C1 segment of cervical spinal cord (tissue), 14 donors: ENCODE results near the gene SEMA6B.
A peak's percentile ranks its signal among the peaks of the same experiment; 100 is the strongest.
"Not testable (repeated sequence)": the region's sequence is repeated elsewhere in the genome, so short reads cannot be mapped to it uniquely, and the experiment has no call there.

Source experiments
- DNase-seq, 14 donors: peaks; one replicate each; lab custom pipeline; 2025; lab: John Stamatoyannopoulos, UW

The SEMA6B gene

DNA sequence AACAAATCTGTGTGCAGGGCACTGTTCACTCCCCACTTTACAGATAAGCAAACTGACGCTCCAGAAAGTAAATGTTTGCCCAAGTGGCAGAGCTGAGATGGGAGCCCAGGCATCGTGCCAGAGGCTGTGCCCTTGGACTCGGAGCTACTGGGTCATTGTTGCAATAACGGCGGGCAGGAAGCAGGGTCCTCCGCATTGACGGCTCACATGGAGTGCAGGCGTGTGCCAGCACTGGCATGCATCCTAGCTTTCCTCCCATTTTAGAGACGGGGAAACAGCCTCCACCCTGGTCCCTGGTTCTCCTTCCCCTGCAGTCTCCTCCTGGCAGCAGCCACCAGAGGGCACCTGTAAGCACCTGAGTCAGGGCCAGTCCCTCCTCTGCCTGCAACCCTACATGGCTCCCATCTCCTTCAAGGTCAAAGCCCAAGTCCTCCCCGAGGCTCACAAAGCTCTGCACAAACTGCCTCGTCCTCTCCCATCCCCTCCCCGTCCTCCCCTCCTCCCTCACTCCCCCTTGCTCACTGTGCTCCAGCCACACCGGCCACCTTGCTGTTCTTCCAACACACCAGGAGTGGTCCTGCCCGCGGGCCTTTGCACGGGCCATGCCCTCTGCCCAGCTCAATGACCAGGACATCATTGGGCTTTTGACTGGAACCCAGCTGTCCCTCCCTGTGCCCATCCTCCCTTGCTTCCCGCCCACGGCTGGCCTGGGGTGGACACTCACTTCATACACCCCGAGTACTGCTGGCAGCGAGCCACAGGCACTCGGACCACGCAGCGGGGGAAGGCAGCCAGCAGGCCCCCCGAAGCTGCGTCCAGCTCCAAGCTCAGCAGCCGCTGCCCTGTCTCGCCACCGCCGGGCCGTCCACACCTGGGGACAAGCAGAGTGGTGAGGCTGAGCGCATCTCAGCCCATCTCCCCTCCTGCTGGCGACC lies 11.9 kb downstream of the SEMA6B start:
- no peak for DNase-seq

DNA sequence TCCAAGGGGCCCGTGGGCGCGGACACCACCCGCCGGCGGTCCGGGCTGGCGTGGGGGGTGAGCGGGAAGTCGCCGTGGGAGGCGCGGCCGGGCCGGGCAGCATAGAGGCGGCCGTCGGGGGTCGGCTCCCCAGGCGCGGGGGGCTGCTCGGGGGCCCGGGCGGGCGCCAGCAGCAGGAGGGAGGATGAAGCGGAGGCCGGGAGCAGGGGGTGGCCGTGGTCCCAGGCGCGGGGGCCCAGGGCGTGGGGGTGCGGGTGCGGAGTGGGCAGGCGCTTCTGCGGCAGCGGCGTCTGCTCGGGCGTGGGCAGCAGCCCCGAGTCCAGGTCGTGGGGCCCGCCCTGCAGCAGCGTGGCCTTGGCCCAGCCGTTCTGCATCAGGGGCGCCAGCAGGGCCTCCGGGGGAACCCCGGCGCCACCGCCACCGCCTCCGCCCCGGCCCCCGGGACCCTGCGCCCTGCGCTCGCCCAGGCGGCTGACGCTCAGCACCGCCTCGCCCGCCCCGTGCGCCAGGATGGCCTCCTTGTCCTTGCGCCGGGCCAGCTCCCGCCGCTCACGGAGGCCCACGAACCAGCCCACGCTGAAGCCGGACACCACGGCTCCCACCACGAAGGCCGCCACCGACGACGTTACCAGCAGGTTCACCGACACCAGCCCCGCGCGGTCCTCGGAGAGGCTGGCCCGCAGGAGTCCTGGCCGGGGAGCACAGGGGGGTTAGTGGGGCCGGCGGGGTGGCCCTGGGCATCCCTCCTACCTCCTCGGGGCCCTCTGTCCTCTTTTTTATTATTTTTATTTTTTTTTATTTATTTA lies 15.4 kb downstream of the SEMA6B start:
- DNase-seq: no peak

DNA sequence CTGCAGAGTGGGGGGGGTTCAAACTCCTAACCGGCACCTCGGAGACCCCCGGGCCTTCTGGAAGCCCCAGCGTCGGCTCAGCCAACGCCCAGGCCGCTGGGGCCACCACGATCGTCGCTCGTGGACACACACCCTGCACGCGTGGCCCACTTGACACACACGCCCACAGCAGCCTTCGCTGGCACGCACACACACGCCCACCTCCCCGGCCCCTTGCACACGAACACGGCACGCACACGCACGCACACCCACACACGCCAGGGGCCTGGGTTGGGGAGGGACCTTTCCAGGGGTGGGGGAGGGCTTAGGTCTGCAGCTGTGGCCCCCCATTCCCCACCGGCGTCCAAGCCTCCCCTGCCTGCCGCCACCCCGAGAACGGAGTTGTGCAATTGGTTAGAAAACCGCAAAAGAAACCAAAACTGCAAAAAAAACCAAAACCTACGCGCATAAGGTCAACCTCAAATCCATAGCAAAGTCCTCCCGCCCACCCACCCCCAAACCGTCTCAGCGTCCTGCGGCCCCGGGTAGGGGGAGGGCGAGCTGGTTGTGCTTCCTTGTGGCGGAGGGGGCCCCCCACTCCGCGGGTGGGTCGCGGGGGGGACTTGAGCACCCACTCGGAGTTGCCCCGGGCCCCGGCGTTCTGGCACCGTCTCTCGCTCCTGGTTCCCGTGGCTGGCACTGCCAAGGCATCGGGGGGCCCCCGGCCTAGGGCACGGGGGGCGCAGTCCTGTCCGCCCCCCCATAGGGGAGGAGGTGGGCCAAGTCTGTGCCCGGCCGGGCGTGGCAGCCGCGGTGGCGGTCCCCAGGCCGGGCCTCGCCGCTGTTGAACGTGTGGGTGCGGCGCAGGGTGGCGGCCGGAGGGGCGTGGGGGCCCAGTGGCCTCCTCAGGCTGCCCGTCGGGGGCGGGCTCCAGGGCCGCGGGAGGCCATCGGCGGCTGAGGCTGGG lies 16.3 kb downstream of the SEMA6B start:
- DNase-seq: no peak

DNA sequence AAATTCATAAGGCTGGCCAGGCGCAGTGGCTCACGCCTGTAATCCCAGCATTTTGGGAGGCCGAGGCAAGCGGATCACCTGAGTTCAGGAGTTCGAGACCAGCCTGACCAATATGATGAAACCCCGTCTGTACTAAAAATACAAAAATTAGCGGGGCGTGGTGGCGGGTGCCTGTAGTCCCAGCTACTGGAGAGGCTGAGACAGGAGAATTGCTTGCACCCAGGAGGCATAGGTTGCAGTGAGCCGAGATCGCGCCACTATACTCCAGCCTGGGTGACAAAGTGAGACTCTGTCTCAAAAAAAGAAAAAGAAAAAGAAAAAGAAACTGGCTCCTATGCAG lies 17.7 kb downstream of the SEMA6B start:
- not testable (repeated sequence) for DNase-seq

DNA sequence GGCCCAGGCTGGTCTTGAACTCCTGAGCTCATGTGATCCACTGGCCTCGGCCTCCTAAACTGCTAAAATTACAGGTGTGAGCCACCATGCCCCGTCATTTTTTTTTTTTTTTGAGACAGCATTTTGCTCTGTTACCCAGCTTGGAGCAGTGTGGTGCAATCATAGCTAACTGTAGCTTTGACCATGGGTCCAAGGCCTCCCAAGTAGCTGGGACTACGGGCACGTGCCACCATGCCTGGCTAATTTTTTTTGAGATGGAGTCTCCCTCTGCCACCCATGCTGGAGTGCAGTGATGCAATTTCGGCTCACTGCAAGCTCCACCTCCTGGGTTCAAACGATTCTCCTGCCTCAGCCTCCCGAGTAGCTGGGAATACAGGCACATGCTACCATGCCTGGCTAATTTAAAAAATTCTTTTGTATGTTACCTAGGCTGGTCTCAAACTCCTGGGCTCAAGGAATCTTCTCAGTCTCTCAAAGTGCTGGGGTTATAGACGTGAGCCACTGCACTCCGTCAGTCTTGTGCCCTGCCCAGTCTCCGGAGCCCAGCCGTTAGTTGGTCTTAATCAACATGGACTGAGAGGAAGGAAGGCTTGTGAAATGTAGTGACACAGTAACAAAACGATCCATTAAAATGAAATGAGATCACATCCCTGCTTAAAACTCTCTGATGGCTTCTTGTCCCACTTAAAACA lies 18.2 kb downstream of the SEMA6B start:
- DNase-seq: no peak

DNA sequence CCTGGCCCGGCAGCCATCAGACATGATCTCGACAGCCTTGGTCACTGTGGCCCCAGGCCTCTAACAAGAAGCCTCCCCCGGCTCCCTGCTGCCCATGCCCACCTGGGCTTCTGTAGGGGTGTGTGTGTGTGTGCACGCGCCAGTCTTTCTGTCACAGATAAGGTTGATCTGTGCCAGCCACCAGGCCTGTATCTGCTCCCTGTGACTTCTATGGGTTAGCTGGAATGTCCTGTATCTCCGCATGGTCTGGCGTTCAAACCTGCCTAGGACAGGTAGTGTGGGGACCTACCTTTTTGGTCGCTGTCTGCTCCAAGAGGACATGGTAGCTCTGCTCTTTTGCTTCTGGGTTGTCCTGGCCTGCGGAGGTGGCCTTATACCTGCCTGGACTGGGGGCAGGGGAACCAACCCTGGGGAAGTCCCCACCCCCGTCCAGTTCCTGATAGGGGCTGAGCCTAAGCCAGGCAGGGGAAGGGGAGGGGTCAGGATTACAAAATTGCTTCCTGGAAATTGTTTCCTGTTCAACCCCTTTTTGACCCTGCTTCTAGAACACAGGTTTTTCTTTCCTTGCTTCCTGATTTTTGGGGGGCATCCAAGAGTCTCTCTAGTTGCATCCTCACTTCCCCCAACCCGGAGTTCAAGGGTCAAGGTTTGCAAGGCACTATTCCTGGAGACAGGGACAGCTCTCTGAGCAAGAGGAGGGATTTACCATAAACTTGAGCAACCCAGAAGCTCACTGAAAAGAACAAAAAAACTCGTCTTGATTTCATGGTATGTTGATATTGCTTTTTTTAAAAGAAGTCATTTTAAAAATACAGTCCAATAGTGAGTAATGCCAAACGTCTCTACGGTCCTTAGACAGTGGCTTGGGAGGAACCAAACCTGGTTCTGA lies 19.5 kb downstream of the SEMA6B start, which contains the start of gene LRG1:
LRG1 (minus strand) TSS at position 344 of the 889 bp plus-strand sequence; CDS start at position 321, 23 bp downstream.
- DNase-seq: peak in 1 of 14 donors; percentile 37

DNA sequence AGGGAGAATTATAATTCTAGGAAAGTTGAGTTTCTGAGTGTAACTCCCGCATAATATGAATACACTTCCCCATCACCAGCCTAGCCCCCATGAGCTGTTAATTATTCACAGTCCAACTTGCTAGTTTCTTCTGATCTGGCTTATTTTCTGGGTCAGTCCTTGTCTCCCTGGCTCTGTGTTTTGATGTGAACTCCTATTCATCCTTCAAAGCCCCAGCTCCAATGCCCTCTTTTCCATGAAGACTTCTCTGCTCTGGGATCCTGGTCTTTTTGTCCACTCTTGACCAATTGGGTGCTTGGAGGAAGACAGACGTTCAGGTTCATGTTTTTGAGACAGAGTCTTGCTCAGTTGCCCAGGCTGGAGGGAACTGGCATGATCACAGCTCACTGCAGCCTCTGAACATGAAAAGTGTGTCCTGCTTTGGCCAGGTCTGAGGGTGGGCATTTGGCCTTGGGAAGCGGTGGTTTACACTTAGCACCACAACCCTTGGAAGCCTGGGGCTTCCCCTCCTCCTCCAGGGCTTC lies 20.3 kb downstream of the SEMA6B start:
- no peak for DNase-seq

DNA sequence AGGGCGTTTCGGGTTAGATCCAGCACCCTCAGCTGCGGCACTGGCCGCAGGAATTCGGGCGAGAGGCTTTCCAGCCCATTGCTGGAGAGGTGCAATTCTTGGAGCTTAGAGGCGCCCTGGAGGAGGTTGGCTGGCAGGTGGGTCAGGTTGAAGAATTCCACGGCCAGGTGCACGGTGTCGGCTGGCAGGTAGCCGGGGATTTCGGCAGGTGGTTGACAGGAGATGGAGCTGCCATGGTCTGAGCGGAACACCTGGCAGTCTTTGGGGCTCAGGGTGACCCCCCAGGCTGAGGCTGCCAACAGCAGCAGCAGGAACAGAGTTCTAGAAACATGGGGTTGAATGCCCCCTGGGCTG lies 20.9 kb downstream of the SEMA6B start:
- no peak for DNase-seq

DNA sequence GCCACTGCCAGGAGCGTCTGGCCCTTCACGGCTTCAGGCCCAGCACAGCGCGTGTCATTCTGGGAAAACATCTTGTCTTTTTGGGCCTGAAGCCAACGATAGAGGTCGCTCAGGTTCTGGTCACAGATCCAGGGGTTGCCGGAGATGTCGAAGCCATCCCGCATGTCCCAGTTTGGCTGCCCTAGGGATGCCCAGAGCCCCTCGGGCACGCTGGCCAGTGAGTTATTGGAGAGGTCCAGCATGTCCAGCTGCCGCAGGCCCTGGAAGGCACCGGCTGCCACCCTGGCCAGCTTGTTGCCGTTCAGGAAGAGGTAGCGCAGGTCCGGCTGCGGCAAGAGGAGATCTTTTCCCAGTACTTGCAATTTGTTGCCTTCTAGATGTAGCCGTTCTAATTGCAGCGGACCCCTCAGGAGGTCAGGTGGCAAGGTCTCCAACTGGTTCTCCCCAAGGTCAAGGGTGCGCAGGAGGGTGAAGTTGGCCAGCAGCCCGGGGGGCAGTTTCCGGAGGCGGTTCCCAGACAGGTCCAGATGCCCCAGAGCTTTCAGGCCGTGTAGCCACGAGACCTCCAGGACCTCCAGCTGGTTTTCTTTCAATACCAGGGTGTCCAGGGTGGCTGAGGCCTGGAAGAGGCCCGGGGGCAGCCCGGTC lies 21.4 kb downstream of the SEMA6B start:
- no peak for DNase-seq

DNA sequence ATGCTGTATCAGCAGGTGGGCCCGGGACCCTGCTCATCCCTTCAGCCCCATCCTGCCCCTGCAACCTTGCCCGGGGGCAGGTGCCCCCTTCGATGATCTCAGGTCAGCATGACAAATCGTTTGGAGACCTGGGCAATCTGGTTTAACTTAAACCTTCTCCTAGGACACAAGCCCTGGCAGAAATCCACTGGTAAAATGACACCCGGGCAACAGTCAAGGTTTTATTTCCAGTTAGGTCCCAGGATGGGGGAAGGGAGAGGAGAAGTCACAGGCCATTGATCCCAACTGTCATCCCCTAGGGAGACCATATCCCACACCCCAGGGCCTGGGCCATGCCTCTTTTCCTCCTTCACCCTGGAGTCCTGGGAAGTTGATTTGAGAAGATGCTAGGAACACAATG lies 22.7 kb downstream of the SEMA6B start:
- DNase-seq: no peak

DNA sequence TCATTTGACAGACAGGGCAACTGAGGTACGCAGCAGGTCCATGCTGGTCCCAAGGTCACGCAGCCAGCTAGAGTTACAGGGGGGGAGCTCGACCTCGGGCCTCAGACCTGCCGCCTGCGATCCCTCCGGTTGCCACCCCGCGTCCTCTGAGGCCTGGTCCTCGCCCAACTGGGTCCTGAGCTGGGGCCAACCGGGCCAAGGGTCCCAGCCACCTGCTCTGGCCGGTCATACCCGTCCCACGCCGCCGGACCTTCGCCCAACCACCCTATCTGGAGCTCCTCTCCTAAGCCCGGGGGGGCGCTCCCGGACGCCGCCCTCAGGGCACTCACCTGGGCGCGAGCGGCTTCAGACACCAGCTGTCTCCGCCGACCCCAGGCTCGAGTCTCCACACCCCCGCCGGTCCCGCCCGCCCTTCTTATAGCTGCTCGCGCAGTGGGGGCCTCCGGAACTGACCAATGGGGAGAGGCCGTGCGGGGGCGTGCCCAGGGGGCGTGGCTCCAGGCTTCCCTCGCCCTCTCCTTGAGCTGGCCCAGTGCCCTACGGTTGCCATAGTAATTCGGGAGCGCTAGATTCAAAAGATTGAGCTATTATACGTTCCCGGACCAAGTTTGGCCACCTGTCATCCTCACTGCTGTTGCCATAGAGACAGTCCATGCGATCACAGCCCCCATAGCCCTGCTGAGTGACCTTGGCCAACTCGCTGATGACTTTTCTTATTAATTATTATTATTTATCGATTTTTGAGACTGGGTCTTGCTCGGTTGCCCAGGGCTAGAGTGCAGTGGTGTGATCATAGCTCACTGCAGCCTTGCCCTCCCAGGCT lies 24.4 kb downstream of the SEMA6B start, which contains the start of gene PLIN5:
PLIN5 (minus strand) TSS at position 389 of the 823 bp plus-strand sequence. CDS start 1,150 bp downstream, outside the sequence.
- peak in 10 of 14 donors; percentile 23 to 72 (median 46) for DNase-seq

DNA sequence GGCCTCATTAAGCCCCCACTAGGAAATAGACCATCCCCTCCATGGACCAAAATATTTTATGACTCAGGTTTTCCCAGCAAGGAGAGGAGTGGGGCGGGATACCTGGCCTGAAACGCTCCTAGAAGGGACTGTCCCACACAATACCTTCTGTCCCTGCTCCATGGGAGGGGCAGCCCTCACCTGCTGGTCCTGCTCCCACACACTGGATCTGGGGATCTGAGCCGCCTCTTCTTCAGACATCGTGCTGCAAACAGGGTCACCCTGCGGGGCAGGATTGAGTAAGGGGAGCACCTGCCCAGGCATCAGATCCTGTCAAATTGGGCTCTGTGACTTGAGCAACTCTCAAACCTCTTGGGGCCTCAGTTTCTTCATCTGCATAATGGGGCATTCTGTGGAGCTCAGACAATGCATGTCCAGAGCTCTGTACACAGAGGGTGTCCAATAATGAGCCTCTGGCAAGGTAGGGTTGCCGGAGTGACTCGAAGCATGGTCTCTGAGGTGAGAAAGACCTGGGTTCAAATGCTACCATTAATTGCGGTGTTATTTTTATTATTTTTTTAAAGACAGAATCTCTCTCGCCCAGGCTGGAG lies 25.6 kb downstream of the SEMA6B start:
- DNase-seq: no peak

DNA sequence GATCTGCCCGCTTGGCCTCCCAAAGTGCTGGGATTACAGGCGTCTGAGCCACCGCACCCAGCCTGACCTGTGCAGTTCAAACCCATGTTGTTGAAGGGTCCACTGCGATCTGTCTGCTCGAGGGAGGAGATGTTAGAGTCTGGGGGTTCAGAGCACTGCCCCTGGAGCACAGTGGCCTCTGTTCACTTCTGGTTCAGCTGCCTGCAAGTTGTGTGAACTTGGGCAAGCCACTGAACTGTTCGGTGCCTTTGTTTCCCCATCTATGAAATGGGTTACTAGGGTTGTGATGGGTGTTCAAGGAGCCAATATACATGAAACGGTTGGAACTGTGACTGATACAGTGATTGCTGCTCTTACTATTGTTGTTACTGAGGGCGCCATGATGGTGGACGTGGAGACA lies 26.1 kb downstream of the SEMA6B start:
- DNase-seq: no peak

DNA sequence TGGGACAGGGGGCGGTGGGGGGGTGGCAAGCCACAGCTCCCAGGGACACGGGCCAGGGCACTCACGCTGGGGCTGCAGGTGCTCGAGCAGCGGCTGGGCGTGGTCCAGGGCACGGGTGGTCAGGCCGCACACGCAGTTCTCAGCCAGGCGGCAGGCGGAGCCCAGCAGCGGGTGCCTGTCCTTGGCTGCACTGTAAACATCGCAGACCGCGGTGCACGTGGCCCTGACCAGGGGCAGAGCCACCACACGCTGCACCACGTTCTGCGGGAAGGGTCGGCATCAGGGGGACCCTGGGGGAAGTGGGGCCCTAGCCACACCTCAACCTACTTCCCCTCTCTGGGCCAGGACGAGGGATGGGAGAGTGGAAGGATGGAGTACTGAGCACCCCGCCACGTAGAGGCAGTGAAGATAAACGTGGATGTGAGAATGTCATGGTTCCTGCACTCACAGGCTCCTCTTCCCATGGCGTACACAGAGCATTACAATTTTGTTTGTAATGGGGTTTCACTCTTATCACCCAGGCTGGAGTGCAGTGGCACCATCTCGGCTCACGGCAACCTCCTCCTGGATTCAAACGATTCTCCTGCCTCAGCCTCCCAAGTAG lies 27.8 kb downstream of the SEMA6B start:
- no peak for DNase-seq

DNA sequence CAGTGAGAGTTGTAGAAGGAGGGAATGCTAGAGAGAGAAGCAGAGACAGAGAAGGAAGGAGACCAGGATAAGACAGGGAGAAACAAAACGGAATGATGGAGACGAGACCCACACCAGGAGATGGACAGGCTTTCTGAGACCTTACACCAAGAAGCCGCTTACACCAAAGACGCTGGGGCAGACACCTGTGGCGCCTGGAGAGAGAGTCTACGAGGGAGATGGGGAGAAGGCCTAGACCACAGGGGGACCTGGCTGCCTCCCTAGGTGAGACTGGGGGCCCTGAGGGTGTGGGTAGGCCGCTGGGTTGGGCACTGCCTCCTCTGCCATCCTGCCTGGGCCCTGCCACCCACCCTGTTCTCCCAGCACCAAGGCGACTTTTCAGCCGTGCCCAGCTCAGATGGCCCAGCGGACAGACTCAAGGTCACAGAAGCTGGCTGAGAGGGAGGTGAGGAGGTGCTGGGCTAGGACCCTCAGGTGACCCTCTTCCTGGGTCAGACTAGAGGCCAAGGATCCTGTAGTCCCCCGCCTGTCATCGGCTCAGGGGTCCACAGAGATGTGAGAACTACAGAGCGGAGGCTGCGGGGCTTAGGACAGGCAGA lies 29.5 kb downstream of the SEMA6B start:
- no peak for DNase-seq

DNA sequence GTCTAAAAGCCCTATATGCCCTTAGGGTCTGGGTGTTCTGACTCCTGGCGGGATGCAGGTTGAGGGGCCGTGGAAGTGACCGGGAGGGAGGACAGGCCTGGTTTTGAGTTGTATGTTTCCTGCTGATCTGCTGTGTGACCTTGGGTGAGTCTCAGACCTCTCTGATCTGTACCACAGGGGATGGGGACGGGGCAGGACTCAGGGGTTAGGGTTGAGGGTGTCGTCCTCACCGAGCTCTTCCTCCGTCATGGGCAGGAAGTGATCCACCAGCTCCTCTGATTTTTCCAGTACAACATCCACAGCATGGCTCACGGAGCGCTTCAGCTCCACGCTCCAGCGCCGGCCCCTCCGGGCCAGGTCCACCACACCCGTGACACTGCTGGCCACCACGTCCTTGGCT lies 30.6 kb downstream of the SEMA6B start:
- DNase-seq: no peak

DNA sequence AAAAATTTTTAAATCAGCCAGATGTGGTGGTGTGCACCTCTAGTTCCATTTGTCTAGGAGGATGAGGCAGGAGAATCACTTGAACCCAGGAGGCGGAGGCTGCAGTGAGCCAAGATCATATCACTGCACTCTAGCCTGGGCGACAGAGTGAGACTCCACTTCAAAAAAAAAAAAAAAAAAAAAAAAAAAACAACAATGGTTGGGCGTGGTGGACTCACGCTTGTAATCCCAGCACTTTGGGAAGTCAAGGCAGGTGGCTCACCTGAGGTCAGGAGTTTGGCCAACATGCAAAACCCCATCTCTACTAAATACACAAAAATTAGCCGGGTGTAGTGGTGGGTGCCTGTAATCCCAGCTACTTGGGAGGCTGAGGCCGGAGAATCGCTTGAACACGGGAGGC lies 32.1 kb downstream of the SEMA6B start:
- not testable (repeated sequence) for DNase-seq
